Measurements from ENCODE around the gene PLTP. TPM values are rescaled to one million over a fixed set of nuclear protein-coding genes. Genes with fewer than 3 reads are reported as not detected.

PLTP gene
- total RNA-seq, 4 donors from 2014 or later, result 37.4 to 114 (median 83.2) TPM

DNA sequence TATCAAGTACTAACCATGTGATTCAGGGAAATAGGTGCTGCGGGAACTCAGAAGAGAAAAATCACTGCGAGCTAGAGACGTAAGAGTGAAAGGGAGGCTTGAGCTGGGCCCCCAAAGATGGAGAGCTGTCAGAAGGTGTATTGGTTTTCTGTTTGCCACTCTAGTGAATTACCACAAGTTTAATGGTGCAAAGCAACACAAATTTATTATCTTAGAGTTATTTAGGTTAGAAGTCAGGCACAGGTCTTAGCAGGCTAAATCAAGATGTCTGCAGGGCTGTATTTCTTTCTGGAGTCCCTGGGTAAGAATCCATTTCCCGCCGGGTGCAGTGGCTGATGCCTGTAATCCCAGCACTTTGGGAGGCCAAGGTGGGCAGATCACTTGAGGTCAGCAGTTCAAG is 52.0 kb downstream of the PLTP start:
- intact Hi-C loops (cut with DNase I; ENCODE audit: low total_unique reads), result no loop called here
- H3K4me3 ChIP-seq (ENCODE audit: low read depth, poor library complexity, severe bottlenecking), result no peak overlapping the region
- 93% methylated on average over 5 of the region's 5 CpGs for WGBS, 2 donors
- no peak for DNase-seq (ENCODE audit: low spot score in 2 of 2)
- TF ChIP-seq, protein P1, sequence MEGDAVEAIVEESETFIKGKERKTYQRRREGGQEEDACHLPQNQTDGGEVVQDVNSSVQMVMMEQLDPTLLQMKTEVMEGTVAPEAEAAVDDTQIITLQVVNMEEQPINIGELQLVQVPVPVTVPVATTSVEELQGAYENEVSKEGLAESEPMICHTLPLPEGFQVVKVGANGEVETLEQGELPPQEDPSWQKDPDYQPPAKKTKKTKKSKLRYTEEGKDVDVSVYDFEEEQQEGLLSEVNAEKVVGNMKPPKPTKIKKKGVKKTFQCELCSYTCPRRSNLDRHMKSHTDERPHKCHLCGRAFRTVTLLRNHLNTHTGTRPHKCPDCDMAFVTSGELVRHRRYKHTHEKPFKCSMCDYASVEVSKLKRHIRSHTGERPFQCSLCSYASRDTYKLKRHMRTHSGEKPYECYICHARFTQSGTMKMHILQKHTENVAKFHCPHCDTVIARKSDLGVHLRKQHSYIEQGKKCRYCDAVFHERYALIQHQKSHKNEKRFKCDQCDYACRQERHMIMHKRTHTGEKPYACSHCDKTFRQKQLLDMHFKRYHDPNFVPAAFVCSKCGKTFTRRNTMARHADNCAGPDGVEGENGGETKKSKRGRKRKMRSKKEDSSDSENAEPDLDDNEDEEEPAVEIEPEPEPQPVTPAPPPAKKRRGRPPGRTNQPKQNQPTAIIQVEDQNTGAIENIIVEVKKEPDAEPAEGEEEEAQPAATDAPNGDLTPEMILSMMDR (IDR thresholded peaks at IDR 0.05), result no peak
- TF ChIP-seq POLR2A (IDR thresholded peaks at IDR 0.05), result no peak

DNA sequence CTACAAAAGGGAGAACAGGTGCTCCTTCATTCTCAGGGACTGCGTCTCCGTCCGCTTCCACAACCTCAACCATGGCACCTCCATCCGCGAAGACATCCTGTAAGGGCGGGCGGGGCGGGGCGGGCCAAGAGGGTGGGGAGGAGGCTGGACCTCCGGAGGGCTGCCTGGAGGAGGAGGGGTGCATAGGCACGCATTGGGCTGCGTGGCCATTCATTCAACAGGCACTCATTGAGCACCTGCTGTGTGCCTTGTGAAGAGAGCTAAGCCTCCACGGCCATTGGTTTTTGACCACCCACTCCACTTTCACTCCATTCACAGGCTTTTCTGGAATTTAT is 54.1 kb downstream of the PLTP start:
- TF ChIP-seq, protein P1 (IDR thresholded peaks at IDR 0.05), result no peak
- no peak for TF ChIP-seq POLR2A (IDR thresholded peaks at IDR 0.05)
- no peak for DNase-seq (ENCODE audit: low spot score in 2 of 2)
- intact Hi-C loops (cut with DNase I; ENCODE audit: low total_unique reads), result no loop called here
- WGBS, 2 donors, result 11 to 15% methylated on average over 13 of the region's 13 CpGs
- peak overlapping the region; percentile 38 for H3K4me3 ChIP-seq (ENCODE audit: low read depth, poor library complexity, severe bottlenecking)

DNA sequence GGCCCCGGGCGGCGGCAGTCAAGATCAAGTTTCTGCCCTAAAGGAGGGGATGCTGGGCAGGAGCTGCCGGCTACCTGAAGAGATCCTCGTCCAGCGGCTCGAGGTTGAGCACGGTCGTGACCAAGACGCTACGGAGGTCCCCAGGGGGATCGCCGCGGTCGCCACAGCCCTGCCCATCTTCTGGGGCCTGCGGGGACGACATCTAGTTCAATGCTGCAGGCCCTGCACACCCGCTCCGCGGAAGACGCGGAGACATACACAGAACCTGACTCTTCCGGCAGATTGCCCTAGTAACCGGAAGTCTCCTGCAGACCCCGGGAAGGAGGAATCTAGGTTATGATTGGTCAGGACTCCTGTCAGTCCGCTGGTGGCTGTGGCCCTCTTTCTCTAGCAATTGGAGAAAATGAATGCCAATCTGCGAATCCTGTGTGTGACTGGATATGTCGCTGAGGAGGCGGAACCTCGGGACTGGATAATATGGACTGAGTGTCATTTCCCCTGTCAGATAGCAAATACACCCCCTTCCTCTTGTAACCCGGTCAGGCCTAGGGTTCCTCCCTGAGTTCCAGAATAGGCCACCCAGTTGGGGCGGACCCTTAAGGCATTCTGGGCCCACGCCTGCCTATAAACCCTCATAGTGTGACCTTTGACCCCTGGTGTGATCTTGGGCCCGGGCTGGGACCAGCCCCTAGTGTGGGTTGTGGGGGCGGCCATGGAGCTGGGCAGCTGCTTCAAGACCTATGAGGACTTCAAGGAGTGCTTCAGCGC is 54.7 kb downstream of the PLTP start, which contains the start of the genes ACOT8 and ZSWIM3:
ACOT8 (minus strand) TSS at position 279 of the 768 bp plus-strand sequence; CDS start at position 202, 77 bp downstream.
ZSWIM3 (plus strand) TSS at position 501 of the 768 bp plus-strand sequence; CDS start at position 713, 212 bp downstream.
- peak within 1 kb of the TSS; percentile 83 for H3K4me3 ChIP-seq (ENCODE audit: low read depth, poor library complexity, severe bottlenecking)
- intact Hi-C loops (cut with DNase I; ENCODE audit: low total_unique reads), result no loop called here
- 0% methylated on average over 32 to 36 of the region's 36 CpGs for WGBS, 2 donors
- no peak for TF ChIP-seq POLR2A (IDR thresholded peaks at IDR 0.05)
- TF ChIP-seq, protein P1 (IDR thresholded peaks at IDR 0.05), result peak in 1 of 3 donors; percentile 61
- peak; percentile 98 to 99 for DNase-seq (ENCODE audit: low spot score in 2 of 2)

DNA sequence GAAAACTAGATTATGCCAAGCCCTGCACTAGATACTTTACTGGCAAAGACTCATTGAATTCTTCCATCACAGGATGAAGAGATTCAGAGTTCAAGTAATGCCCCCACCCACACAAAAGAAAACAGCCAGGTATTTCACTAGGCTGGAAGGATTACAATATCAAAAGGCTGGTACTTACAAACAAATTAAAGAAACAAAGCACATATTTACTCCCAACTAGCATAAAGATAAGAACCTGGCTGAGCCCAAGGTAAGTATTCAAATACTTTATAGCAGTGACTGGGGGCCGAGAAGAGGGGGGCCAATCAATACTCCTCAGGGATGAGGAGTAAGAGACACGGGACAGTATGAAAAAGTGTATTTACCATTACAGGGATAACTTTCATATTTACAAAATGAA is 58.5 kb downstream of the PLTP start:
- intact Hi-C loops (cut with DNase I; ENCODE audit: low total_unique reads), result no loop called here
- TF ChIP-seq POLR2A (IDR thresholded peaks at IDR 0.05), result no peak
- TF ChIP-seq, protein P1 (IDR thresholded peaks at IDR 0.05), result no peak
- 80 to 83% methylated on average over 2 of the region's 2 CpGs for WGBS, 2 donors
- H3K4me3 ChIP-seq (ENCODE audit: low read depth, poor library complexity, severe bottlenecking), result no peak overlapping the region
- DNase-seq (ENCODE audit: low spot score in 2 of 2), result no peak

DNA sequence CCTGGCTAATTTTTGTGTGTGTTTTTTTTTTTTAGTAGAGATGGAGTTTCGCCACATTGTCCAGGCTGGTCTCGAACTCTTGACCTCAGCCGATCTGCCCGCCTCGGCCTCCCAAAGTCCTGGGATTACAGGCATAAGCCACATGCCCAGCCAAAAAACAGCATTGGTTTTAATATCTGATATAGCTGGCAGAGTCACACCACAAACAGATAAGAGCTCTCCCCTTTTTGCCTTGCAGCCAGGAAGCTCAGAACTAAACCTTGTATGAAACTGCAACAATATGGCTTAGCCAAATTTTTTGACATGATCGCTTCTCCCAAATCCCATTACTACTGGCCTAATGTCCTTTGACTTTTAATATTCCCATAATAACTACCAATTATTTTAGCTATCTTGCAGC is 59.6 kb downstream of the PLTP start:
- TF ChIP-seq, protein P1 (IDR thresholded peaks at IDR 0.05), result no peak
- TF ChIP-seq POLR2A (IDR thresholded peaks at IDR 0.05), result no peak
- no peak overlapping the region for H3K4me3 ChIP-seq (ENCODE audit: low read depth, poor library complexity, severe bottlenecking)
- WGBS, 2 donors, result 84 to 96% methylated on average over 6 of the region's 6 CpGs
- intact Hi-C loops (cut with DNase I; ENCODE audit: low total_unique reads), result no loop called here
- no peak for DNase-seq (ENCODE audit: low spot score in 2 of 2)
